Neural cell (in vitro differentiated cells): ENCODE data around the gene EBPL.

ENCODE experiments used
- EP300 ChIP-seq: fragments of 450-650 bp; conservative IDR thresholded peaks from 2 replicates; pipeline ENCODE4 v1.6.1; 2014; ENCODE audit warnings: antibody characterized with exemption, mild to moderate bottlenecking, moderate library complexity; ENCODE audit not compliant: poor library complexity, severe bottlenecking
- POLR2AphosphoS5 ChIP-seq: IDR thresholded peaks from 2 replicates; pipeline ENCODE4 v1.6.1; 2012
- TF ChIP-seq, protein P1 (sequence below): fragments of 450-650 bp; IDR thresholded peaks from 2 replicates; pipeline ENCODE4 v1.5.1; 2014; ENCODE audit warnings: antibody characterized with exemption, mild to moderate bottlenecking, moderate library complexity; ENCODE audit not compliant: poor library complexity, severe bottlenecking

DNA sequence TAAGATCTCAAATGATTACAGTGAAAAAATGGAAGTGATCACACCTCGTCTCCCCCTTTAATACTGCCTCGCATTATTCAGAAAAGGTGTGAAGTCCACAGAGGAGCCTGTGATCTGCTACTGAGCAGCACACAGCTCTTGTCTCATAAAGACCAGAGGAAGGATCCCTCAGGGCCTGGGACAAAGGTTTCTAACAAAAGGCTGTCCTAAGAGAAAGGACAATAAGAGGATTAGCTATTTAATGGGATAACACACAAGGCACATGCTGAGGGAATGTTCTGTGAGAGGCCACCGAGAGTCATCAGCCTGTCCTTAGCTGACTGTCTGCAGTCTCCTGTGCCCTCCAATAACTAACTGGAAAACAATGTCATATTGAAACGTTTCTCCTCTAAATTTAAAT lies 26.7 kb downstream of the EBPL start:
- TF ChIP-seq, protein P1, sequence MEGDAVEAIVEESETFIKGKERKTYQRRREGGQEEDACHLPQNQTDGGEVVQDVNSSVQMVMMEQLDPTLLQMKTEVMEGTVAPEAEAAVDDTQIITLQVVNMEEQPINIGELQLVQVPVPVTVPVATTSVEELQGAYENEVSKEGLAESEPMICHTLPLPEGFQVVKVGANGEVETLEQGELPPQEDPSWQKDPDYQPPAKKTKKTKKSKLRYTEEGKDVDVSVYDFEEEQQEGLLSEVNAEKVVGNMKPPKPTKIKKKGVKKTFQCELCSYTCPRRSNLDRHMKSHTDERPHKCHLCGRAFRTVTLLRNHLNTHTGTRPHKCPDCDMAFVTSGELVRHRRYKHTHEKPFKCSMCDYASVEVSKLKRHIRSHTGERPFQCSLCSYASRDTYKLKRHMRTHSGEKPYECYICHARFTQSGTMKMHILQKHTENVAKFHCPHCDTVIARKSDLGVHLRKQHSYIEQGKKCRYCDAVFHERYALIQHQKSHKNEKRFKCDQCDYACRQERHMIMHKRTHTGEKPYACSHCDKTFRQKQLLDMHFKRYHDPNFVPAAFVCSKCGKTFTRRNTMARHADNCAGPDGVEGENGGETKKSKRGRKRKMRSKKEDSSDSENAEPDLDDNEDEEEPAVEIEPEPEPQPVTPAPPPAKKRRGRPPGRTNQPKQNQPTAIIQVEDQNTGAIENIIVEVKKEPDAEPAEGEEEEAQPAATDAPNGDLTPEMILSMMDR: no peak
- TF ChIP-seq POLR2AphosphoS5 (no peak), EP300 (no peak)
